Natural killer cell (primary cell): ENCODE measurements around the gene NFYC. TPM values are rescaled to one million over a fixed set of nuclear protein-coding genes. Genes with fewer than 3 reads are reported as not detected.

Experiments used
- ATAC-seq, 3 donors: fragments of 150-1000 bp in 2 of 3; fragments of 200-7000 bp in 1 of 3; cut with Tn5 transposase; 1 replicate in 1 of 3; 2 replicates in 2 of 3; pipeline ENCODE4 v1.10.0; 2021; ENCODE audit warnings: mild to moderate bottlenecking in 2 of 3, moderate library complexity in 2 of 3
- DNase-seq, 2 donors: peaks; one replicate each; pipeline versions ENCODE4 v3.0.0 to v3.0.0-alpha.2; 2013 to 2021; ENCODE audit warnings: mixed read lengths in 1 of 2
- H3K27ac ChIP-seq: one replicate; pipeline ENCODE4 v1.5.1; 2013; ENCODE audit warnings: mild to moderate bottlenecking, low read length
- H3K27me3 ChIP-seq: one replicate; pipeline ENCODE4 v1.6.1; 2013; ENCODE audit warnings: low read length; ENCODE audit not compliant: control insufficient read depth, insufficient read depth
- H3K36me3 ChIP-seq: one replicate; pipeline ENCODE4 v1.6.1; 2013; ENCODE audit warnings: low read length; ENCODE audit not compliant: control insufficient read depth, insufficient read depth
- H3K4me1 ChIP-seq: one replicate; pipeline ENCODE4 v1.6.1; 2013; ENCODE audit warnings: low read length; ENCODE audit not compliant: control insufficient read depth, insufficient read depth
- H3K4me3 ChIP-seq: one replicate; pipeline ENCODE4 v1.5.1; 2013; ENCODE audit warnings: low read length
- H3K9me3 ChIP-seq: one replicate; pipeline ENCODE4 v1.6.1; 2013; ENCODE audit warnings: low read length; ENCODE audit not compliant: control insufficient read depth, insufficient read depth
- H3K27ac Mint-ChIP-seq, 2 donors: one replicate each; pipeline ENCODE4 v1.8.0; 2022; ENCODE audit warnings: mild to moderate bottlenecking in 2 of 2, mixed read lengths in 2 of 2, moderate library complexity in 1 of 2
- H3K27me3 Mint-ChIP-seq, 2 donors: one replicate each; pipeline ENCODE4 v1.8.0; 2022; ENCODE audit warnings: low read depth in 2 of 2, mixed read lengths in 2 of 2
- H3K36me3 Mint-ChIP-seq: one replicate; pipeline ENCODE4 v1.8.0; 2022; ENCODE audit warnings: mixed read lengths
- H3K4me1 Mint-ChIP-seq, 2 donors: one replicate each; pipeline ENCODE4 v1.8.0; 2022; ENCODE audit warnings: mixed read lengths in 2 of 2
- H3K4me3 Mint-ChIP-seq: one replicate; pipeline ENCODE4 v1.8.0; 2022; ENCODE audit warnings: mild to moderate bottlenecking, moderate library complexity, mixed read lengths
- H3K9me3 Mint-ChIP-seq, 2 donors: one replicate each; pipeline ENCODE4 v1.8.0; 2022; ENCODE audit warnings: mixed read lengths in 2 of 2
- CTCF ChIP-seq: fragments of 200-600 bp; IDR thresholded peaks from one replicate; pipeline ENCODE4 v1.8.0; 2022; ENCODE audit warnings: antibody characterized with exemption
- WGBS: methylation state at CpG from one replicate; pipeline ENCODE4 v1.1.7; 2013; ENCODE audit warnings: missing lambda C conversion rate; ENCODE audit not compliant: insufficient coverage; 5-methylcytosine and 5-hydroxymethylcytosine counted together
- intact Hi-C: fragments of 100-400 bp; cut with micrococcal nuclease; formaldehyde crosslinking; loops from one replicate; pipeline ENCODE4 v1.14.2; 2022
- total RNA-seq, 4 donors: library from RNA; stranded (reverse); fragments of 120-200 nt in 1 of 4; gene quantifications; one replicate each; pipeline versions ENCODE4 v1.2.3 to v1.2.4, GENCODE V29; 2013 to 2022

Gene NFYC
- total RNA-seq, 3 donors from 2014 or later (not counting 1 experiment from before 2014, with no cell fraction given): 38.7 to 60.4 (median 48.5) TPM

GRCh38 chr1:40703316-40703715, 11.8 kb downstream of the NFYC start:
- no peak overlapping the region for H3K27ac ChIP-seq
- DNase-seq: no peak

GRCh38 chr1:40704817-40705733, 13.6 kb downstream of the NFYC start:
- Histone ChIP-seq H3K4me1 (no peaks in the 10 kb centered on the region), H3K36me3 (no peaks in the 10 kb centered on the region), H3K4me3 (no peak overlapping the region), H3K9me3 (no peaks in the 10 kb centered on the region), H3K27ac (no peak overlapping the region), H3K27me3 (no peaks in the 10 kb centered on the region)
- no peak for DNase-seq
- no peaks in the 10 kb centered on the region for H3K9me3 Mint-ChIP-seq
- H3K27me3 Mint-ChIP-seq: no peaks in the 10 kb centered on the region
- 83% methylated on average over 1 of the region's 3 CpGs for WGBS
- no peak overlapping the region for H3K4me3 Mint-ChIP-seq
- TF ChIP-seq CTCF: no peak
- intact Hi-C loops: no loop called here
- H3K4me1 Mint-ChIP-seq: peaks cover 24 to 40% of the 10 kb centered on the region in 2 donors
- H3K36me3 Mint-ChIP-seq: no peaks in the 10 kb centered on the region
- H3K27ac Mint-ChIP-seq: no peak overlapping the region
- no peak for ATAC-seq

More at GRCh38 chr1:40703316-40703715, 11.8 kb downstream of the NFYC start:
- WGBS: 92% methylated on average over 2 of the region's 3 CpGs
- intact Hi-C loops: no loop called here
- Histone ChIP-seq H3K4me1 (peaks cover 7% of the 10 kb centered on the region), H3K27me3 (no peaks in the 10 kb centered on the region), H3K36me3 (no peaks in the 10 kb centered on the region), H3K4me3 (no peak overlapping the region), H3K9me3 (no peaks in the 10 kb centered on the region)
- Mint-ChIP-seq H3K27ac (no peak overlapping the region), H3K36me3 (no peaks in the 10 kb centered on the region), H3K9me3 (no peaks in the 10 kb centered on the region), H3K4me1 (peaks cover 20 to 30% of the 10 kb centered on the region in 2 donors), H3K27me3 (no peaks in the 10 kb centered on the region), H3K4me3 (no peak overlapping the region)
- ATAC-seq: no peak
- no peak for TF ChIP-seq CTCF

GRCh38 chr1:40706626-40707025, 15.1 kb downstream of the NFYC start:
- Mint-ChIP-seq H3K27ac (peak overlapping the region in 1 of 2 donors; percentile 16), H3K9me3 (no peaks in the 10 kb centered on the region), H3K4me3 (no peak overlapping the region), H3K36me3 (no peaks in the 10 kb centered on the region), H3K27me3 (no peaks in the 10 kb centered on the region), H3K4me1 (peaks cover 39 to 51% of the 10 kb centered on the region in 2 donors)
- Histone ChIP-seq H3K4me3 (no peak overlapping the region), H3K9me3 (no peaks in the 10 kb centered on the region), H3K36me3 (no peaks in the 10 kb centered on the region), H3K27ac (no peak overlapping the region), H3K27me3 (no peaks in the 10 kb centered on the region), H3K4me1 (peaks cover 11% of the 10 kb centered on the region)
- 96% methylated on average over 4 of the region's 4 CpGs for WGBS
- intact Hi-C loops: no loop called here
- ATAC-seq (no peak), DNase-seq (no peak)
- TF ChIP-seq CTCF: no peak
